Neuronal stem cell (in vitro differentiated cells): ENCODE results near the gene ENOX1.

Experiments
- DNase-seq: peaks from one replicate; pipeline ENCODE4 v3.0.0-alpha.2; 2013; ENCODE audit warnings: low spot score
- H2AFZ ChIP-seq: one replicate; pipeline ENCODE4 v1.6.1; 2013; ENCODE audit warnings: mild to moderate bottlenecking, low read length, inconsistent platforms
- H2AK5ac ChIP-seq: 2 replicates; pipeline ENCODE4 v1.6.1; 2013; ENCODE audit warnings: low read depth, mild to moderate bottlenecking, inconsistent platforms, low read length, moderate library complexity, mixed read lengths
- H2BK120ac ChIP-seq: 2 replicates; pipeline ENCODE4 v1.6.1; 2013; ENCODE audit warnings: low read depth, mild to moderate bottlenecking, inconsistent platforms, low read length, moderate library complexity, mixed read lengths
- H2BK12ac ChIP-seq: one replicate; pipeline ENCODE4 v1.6.1; 2013; ENCODE audit warnings: low read length, inconsistent platforms
- H2BK15ac ChIP-seq: 2 replicates; pipeline ENCODE4 v1.6.1; 2013; ENCODE audit warnings: mild to moderate bottlenecking, low read length, inconsistent platforms, mixed read lengths
- H2BK5ac ChIP-seq: one replicate; pipeline ENCODE4 v1.6.1; 2013; ENCODE audit warnings: inconsistent platforms, mild to moderate bottlenecking, low read length, moderate library complexity
- H3K14ac ChIP-seq: one replicate; pipeline ENCODE4 v1.6.1; 2013; ENCODE audit warnings: low read length, inconsistent platforms
- H3K18ac ChIP-seq: 2 replicates; pipeline ENCODE4 v1.6.1; 2013; ENCODE audit warnings: low read length, inconsistent platforms
- H3K23ac ChIP-seq: 2 replicates; pipeline ENCODE4 v1.6.1; 2013; ENCODE audit warnings: low read depth, mild to moderate bottlenecking, mixed read lengths, low read length, inconsistent platforms; ENCODE audit not compliant: poor library complexity
- H3K27ac ChIP-seq: replicated peaks from 3 replicates; pipeline ENCODE4 v1.5.1; 2013; ENCODE audit warnings: low read length, inconsistent platforms
- H3K27me3 ChIP-seq, 3 experiments: 2 replicates each; pipeline ENCODE4 v1.6.1; 2013; ENCODE audit warnings: low read length in 3 of 3, mild to moderate bottlenecking in 2 of 3, inconsistent platforms in 1 of 3, low read depth in 1 of 3, mixed read lengths in 1 of 3, moderate library complexity in 1 of 3; ENCODE audit not compliant: control insufficient read depth in 3 of 3, insufficient read depth in 3 of 3
- H3K36me3 ChIP-seq, 2 donors: replicated peaks in 1 of 2; 2 replicates each; pipeline ENCODE4 v1.6.1; 2013; ENCODE audit warnings: low read length in 2 of 2; ENCODE audit not compliant: control insufficient read depth in 2 of 2, insufficient read depth in 2 of 2
- H3K4ac ChIP-seq: 2 replicates; pipeline ENCODE4 v1.6.1; 2013; ENCODE audit warnings: inconsistent platforms, mild to moderate bottlenecking, low read length, moderate library complexity
- H3K4me1 ChIP-seq, 2 donors: 1 replicate in 1 of 2; 2 replicates in 1 of 2; pipeline ENCODE4 v1.6.1; 2013; ENCODE audit warnings: low read length in 2 of 2, low read depth in 1 of 2; ENCODE audit not compliant: control insufficient read depth in 2 of 2, insufficient read depth in 1 of 2
- H3K4me2 ChIP-seq: one replicate; pipeline ENCODE4 v1.6.1; 2013; ENCODE audit warnings: mild to moderate bottlenecking, low read length, inconsistent platforms; ENCODE audit not compliant: insufficient read depth, poor library complexity, severe bottlenecking
- H3K4me3 ChIP-seq, 2 donors: 2 replicates each; pipeline ENCODE4 v1.5.1; 2013; ENCODE audit warnings: low read length in 2 of 2, mild to moderate bottlenecking in 2 of 2, inconsistent platforms in 1 of 2, moderate library complexity in 1 of 2
- H3K79me1 ChIP-seq: one replicate; pipeline ENCODE4 v1.6.1; 2013; ENCODE audit warnings: low read depth, mild to moderate bottlenecking, inconsistent platforms, low read length, moderate library complexity
- H3K9ac ChIP-seq: one replicate; pipeline ENCODE4 v1.6.1; 2013; ENCODE audit warnings: mild to moderate bottlenecking, low read depth, low read length, inconsistent platforms; ENCODE audit not compliant: poor library complexity
- H3K9me3 ChIP-seq, 2 donors: replicated peaks in 1 of 2; 2 replicates each; pipeline versions ENCODE3 to v1.6.1; 2013; ENCODE audit warnings: low read length in 2 of 2, mild to moderate bottlenecking in 2 of 2, inconsistent platforms in 1 of 2, low read depth in 1 of 2, mixed read lengths in 1 of 2, moderate library complexity in 1 of 2; ENCODE audit not compliant: control insufficient read depth in 2 of 2, insufficient read depth in 1 of 2
- H4K8ac ChIP-seq: one replicate; pipeline ENCODE4 v1.6.1; 2013; ENCODE audit warnings: low read depth, mild to moderate bottlenecking, inconsistent platforms, low read length, moderate library complexity
- H4K91ac ChIP-seq: one replicate; pipeline ENCODE4 v1.6.1; 2013; ENCODE audit warnings: low read length, low read depth, mild to moderate bottlenecking, inconsistent platforms; ENCODE audit not compliant: poor library complexity
- WGBS, 2 donors: extraction: QIAGEN DNeasy Blood & Tissue Kit; methylation state at CpG; one replicate each; pipeline ENCODE4 v1.1.7; 2013; ENCODE audit warnings: missing lambda C conversion rate in 2 of 2, mixed read lengths in 1 of 2; ENCODE audit not compliant: insufficient read length in 2 of 2, insufficient replicate concordance in 1 of 2; ENCODE audit errors: extremely low coverage in 2 of 2; 5-methylcytosine and 5-hydroxymethylcytosine counted together

The ENOX1 gene

DNA sequence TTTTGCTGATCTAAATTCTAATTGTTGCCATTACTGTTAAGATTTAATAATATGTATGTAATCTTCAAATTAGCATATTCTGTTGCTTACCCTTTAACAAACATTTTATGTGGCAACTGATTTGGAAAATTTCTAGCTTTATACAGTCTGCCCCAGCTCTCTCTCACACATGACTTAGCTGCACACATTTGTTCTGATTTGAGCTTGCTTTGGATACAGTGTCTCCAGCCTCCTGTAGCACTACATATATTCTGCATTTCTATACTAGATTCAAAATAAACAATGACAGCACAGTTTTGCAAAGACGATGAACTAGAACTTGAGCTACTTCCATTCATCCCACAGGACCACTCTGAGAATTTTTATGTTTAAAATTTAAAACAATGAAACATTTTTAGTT lies 508.6 kb downstream of the ENOX1 start:
- no peak overlapping the region for H2BK120ac ChIP-seq
- H4K91ac ChIP-seq, result no peak overlapping the region
- H3K79me1 ChIP-seq, result no peaks in the 10 kb centered on the region
- no peak overlapping the region for H3K4ac ChIP-seq
- H3K4me3 ChIP-seq, result no peak overlapping the region
- no peak overlapping the region for H2AFZ ChIP-seq
- no peaks in the 10 kb centered on the region for H3K9me3 ChIP-seq
- H3K4me2 ChIP-seq, result no peak overlapping the region
- H3K14ac ChIP-seq, result no peak overlapping the region
- H2BK5ac ChIP-seq, result no peak overlapping the region
- H3K4me1 ChIP-seq, result peaks cover 2 to 15% of the 10 kb centered on the region in 2 donors
- no peaks in the 10 kb centered on the region for H3K36me3 ChIP-seq
- H2BK12ac ChIP-seq, result no peak overlapping the region
- no peak overlapping the region for H3K9ac ChIP-seq
- no peak overlapping the region for H3K18ac ChIP-seq
- H3K27ac ChIP-seq, result no peak overlapping the region
- no peaks in the 10 kb centered on the region for H3K27me3 ChIP-seq
- WGBS, 2 donors, result no CpG with 5 or more reads among the region's 1 CpG
- no peak overlapping the region for H3K23ac ChIP-seq
- no peak overlapping the region for H4K8ac ChIP-seq
- no peak overlapping the region for H2BK15ac ChIP-seq
- no peak for DNase-seq
- H2AK5ac ChIP-seq, result no peak overlapping the region

DNA sequence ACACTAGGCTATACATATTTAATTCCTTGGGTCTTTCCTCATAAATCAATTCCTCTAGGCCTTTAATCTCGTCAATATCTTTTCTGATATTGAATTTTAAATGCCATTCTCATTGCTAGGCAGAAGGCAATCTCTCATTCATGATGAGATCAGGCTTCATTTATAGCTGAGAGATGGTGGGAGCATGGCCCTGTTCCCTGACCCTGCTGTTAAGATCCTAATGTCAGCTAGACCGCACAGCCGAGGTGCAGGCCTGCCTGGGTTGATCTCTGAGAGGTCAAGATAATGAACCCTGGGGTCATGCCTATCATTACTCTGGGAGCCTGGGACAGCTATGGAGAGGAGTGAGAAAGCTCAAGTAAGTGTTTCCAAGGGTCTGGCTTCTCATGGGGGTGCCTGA lies 509.6 kb downstream of the ENOX1 start:
- H3K23ac ChIP-seq, result no peak overlapping the region
- H3K18ac ChIP-seq, result no peak overlapping the region
- H3K36me3 ChIP-seq, result no peaks in the 10 kb centered on the region
- H3K4me2 ChIP-seq, result no peak overlapping the region
- H3K27me3 ChIP-seq, result no peaks in the 10 kb centered on the region
- no peak overlapping the region for H2BK120ac ChIP-seq
- no CpG with 5 or more reads among the region's 3 CpGs for whole genome bisulfite sequencing, 2 donors
- no peaks in the 10 kb centered on the region for H3K79me1 ChIP-seq
- no peak overlapping the region for H3K4me3 ChIP-seq
- no peak for DNase-seq
- H3K9me3 ChIP-seq, result no peaks in the 10 kb centered on the region
- no peak overlapping the region for H2BK5ac ChIP-seq
- peaks cover 6 to 19% of the 10 kb centered on the region in 2 donors for H3K4me1 ChIP-seq
- no peak overlapping the region for H3K4ac ChIP-seq
- H3K27ac ChIP-seq, result no peak overlapping the region
- H2AFZ ChIP-seq, result no peak overlapping the region
- H4K8ac ChIP-seq, result no peak overlapping the region
- H2BK15ac ChIP-seq, result no peak overlapping the region
- no peak overlapping the region for H3K14ac ChIP-seq
- no peak overlapping the region for H2AK5ac ChIP-seq
- H2BK12ac ChIP-seq, result no peak overlapping the region
- no peak overlapping the region for H3K9ac ChIP-seq
- no peak overlapping the region for H4K91ac ChIP-seq

DNA sequence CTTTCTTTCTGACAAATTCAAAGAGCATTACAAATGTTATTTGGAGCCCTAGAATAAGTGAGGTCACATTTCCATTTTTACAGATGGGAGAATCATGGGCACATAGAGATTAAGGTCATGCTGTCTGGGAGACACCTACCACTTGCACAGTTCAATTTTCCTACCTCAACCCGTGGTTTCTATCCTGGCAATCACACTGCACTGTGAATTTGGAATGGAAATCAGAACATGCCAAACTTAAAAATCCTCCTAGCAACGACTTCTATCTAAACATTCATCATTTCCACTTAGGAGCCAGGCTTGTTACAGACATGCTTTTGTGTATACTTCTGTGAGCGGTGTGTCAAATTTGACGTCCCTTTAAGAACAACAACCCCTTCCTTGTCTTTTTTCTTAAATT lies 511.9 kb downstream of the ENOX1 start:
- H3K4me1 ChIP-seq, result peaks cover 6 to 29% of the 10 kb centered on the region in 2 donors
- H2BK5ac ChIP-seq, result no peak overlapping the region
- H3K18ac ChIP-seq, result no peak overlapping the region
- no CpG with 5 or more reads among the region's 4 CpGs for WGBS, 2 donors
- H4K91ac ChIP-seq, result no peak overlapping the region
- H3K27me3 ChIP-seq, result no peaks in the 10 kb centered on the region
- H3K4ac ChIP-seq, result no peak overlapping the region
- H2BK120ac ChIP-seq, result no peak overlapping the region
- no peak overlapping the region for H2AK5ac ChIP-seq
- H2BK12ac ChIP-seq, result no peak overlapping the region
- peaks cover 0 to 1% of the 10 kb centered on the region in 2 donors for H3K9me3 ChIP-seq
- H3K9ac ChIP-seq, result no peak overlapping the region
- no peak overlapping the region for H3K23ac ChIP-seq
- H3K27ac ChIP-seq, result no peak overlapping the region
- H2BK15ac ChIP-seq, result no peak overlapping the region
- H3K14ac ChIP-seq, result no peak overlapping the region
- H4K8ac ChIP-seq, result no peak overlapping the region
- H3K36me3 ChIP-seq, result no peaks in the 10 kb centered on the region
- no peaks in the 10 kb centered on the region for H3K79me1 ChIP-seq
- H2AFZ ChIP-seq, result no peak overlapping the region
- no peak for DNase-seq
- H3K4me3 ChIP-seq, result no peak overlapping the region
- no peak overlapping the region for H3K4me2 ChIP-seq

DNA sequence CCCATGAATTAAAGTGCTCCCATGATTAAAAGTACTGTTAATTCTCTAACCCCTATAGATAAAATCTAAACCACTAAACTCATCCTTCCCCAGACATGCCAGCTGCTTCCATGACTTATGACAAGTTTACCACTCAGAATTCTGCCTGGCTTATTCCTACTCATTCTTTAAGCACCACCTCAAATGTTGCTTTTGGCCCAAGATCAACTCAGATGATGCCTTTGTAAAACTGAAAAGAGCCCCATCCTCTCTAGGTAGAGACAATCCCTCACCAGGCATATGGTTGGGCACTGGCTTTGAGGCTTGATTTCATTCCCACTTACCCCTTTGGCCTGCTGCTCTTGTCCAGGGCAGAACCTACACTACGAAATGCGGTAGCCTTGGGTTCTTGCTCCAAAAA lies 513.4 kb downstream of the ENOX1 start:
- WGBS, 2 donors, result no CpG with 5 or more reads among the region's 2 CpGs

More for the DNA sequence above, 513.4 kb downstream of the ENOX1 start:
- Histone ChIP-seq H3K27ac (no peak overlapping the region), H2AFZ (no peak overlapping the region), H3K4me3 (no peak overlapping the region), H3K18ac (no peak overlapping the region), H3K9me3 (peaks cover 0 to 1% of the 10 kb centered on the region in 2 donors), H3K36me3 (no peaks in the 10 kb centered on the region), H3K27me3 (no peaks in the 10 kb centered on the region), H2BK120ac (no peak overlapping the region), H3K9ac (no peak overlapping the region), H2BK15ac (no peak overlapping the region), H3K4me1 (peaks cover 7 to 42% of the 10 kb centered on the region in 2 donors), H3K14ac (no peak overlapping the region), H2AK5ac (no peak overlapping the region), H3K79me1 (no peaks in the 10 kb centered on the region), H3K4me2 (no peak overlapping the region), H4K8ac (no peak overlapping the region), H3K4ac (no peak overlapping the region), H3K23ac (no peak overlapping the region), H2BK12ac (no peak overlapping the region), H4K91ac (no peak overlapping the region), H2BK5ac (no peak overlapping the region)
- DNase-seq, result no peak
